ENCODE results near the gene CAP2.

Gene CAP2, protein sequence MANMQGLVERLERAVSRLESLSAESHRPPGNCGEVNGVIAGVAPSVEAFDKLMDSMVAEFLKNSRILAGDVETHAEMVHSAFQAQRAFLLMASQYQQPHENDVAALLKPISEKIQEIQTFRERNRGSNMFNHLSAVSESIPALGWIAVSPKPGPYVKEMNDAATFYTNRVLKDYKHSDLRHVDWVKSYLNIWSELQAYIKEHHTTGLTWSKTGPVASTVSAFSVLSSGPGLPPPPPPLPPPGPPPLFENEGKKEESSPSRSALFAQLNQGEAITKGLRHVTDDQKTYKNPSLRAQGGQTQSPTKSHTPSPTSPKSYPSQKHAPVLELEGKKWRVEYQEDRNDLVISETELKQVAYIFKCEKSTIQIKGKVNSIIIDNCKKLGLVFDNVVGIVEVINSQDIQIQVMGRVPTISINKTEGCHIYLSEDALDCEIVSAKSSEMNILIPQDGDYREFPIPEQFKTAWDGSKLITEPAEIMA

GRCh38 chr6:17392978-17393891 is at the start of gene CAP2:
TSS of gene CAP2 (plus strand) at chr6:17393595. CDS start at chr6:17421556, 27,961 bp downstream.
- no peak for DNase-seq

DNA sequence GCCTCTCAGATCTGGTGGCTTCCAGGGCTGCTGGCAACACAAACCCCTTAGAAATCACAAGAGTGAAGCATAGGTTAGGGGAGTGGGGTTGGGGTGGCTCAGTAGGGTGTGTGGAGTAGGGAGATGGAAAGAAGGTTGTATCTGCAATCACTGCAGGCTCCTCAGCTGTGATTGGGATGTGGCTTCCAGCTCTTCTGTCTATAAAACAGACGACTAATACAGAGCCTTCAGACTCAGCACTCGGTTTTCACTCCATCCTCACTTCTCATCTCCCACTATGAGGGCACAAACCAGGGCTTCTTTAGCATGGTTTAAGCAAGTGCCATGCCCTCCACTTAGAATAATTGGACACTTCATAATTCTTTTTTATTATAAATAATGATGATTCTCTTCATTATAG is 46.4 kb upstream of the CAP2 start:
- no peak for DNase-seq

DNA sequence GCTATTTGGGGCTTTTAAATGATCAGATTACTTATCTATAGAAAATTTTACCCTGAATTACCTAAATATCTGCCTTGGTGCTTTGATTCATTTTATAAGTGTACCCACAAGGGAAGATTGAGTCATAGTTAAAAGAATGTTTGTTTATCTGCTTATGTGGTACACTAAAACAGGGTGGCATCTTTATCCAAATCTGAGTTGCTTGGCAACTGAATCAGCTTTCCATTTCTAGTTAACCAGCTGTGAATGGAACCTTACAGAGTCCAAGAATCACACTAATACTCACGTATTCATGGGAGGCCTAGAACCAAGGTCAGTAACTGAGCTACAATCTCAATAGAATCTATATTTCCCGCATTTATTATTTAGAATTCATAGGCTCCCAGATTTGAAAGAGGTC is 44.0 kb upstream of the CAP2 start:
- DNase-seq = no peak

GRCh38 chr6:17352302-17352701 is 41.1 kb upstream of the CAP2 start:
- DNase-seq = no peak

DNA sequence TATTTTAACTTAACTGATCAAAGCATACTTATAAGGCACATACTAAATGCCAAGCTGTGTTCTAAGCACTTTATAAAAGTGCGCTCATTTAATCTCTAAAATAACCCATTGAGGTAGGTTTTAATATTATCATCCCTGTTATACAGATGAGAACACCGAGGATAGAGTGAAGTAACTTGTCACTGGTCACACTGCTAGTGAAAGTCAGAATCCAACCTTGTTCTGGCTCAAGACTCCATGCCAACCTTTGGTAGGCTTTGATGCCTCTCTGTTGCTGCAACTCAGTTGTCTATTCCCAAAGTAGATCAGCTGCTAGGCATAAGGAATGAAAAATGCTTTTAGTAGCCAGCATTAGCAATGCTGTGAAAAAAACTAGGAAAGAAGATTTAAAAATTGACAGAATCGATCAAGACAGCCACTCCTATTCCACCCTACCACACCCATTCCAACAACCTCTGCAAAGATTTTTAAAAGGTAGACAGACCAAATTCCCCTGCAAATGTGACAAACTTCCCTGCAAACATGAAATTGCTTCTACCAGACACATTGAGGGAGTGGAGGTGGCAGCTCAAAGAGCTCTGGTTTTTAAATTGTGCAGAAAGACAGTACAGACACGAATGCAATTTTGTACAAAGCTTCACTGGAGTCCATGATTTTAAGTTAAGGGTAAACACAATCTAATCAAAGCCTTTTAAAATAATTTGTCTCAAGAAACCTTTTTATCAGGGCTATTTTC is 39.8 kb upstream of the CAP2 start:
- DNase-seq = no peak

DNA sequence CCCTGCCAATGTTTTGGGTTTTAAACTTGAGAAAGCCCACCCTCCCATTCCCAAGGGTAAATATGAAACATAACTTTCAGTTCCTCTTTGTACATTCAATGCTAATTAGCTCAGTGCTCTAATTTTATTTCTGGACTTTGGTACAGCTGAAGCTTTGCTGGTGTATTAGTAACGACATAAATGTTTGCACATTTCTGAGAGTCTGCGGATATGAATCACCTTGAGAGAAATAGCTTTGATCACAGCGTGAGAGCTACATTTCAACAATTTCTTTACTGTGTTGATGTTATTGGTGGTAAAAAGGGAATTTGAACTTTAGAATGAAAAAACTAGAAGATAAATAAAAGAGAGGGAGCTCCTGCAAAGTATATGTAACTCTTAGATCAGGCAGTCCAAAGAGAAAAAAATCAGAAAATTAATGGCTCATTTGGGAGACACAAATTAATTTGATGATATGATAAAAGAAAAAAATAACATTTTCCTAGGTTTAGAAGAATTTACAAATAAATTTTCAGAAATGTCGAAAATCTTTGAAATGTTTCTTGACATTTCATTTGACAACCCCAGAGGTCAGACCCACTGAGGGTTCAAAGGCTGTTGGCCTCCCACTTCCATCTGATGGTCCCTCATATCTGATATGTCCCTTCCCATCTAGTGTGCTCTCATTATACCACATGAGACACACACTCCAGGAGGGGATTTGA is 38.5 kb upstream of the CAP2 start:
- no peak for DNase-seq

DNA sequence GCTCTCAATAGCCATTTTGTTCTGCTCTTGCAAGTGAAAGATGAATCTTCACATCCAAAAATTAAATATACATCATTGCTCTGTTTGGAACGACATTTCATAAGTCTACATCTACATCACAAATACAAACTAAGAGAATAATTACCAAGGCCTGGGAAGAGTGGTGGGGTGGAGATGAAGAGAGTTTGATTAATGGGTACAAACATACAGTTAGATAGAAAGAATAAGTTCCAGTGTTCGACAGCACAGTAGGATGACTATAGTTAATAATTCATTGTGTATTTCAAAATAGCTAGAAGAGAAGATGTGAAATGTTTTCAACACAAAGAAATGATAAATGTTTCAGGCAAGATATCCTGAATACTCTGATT is 38.0 kb upstream of the CAP2 start:
- no peak for DNase-seq

DNA sequence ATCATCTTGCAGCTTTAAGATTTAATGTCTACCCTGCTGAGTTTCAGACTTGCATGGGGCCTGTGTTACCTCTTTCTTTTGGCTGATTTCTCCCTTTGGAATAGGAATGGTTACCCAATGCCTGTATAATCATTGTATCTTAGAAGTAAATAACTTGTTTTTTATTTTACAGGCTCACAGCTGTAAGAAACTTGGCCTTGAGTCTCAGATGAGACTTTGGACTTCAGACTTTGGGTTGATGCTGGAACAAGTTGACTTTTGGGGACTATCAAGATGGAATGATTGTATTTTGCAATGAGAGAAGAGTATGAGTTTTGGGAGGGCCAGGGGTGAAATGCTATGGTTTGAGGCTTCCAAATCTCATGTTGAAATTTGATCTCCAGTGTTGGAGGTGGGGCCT is 34.9 kb upstream of the CAP2 start:
- no peak for DNase-seq

- DNase-seq = no peak
Observed at GRCh38 chr6:17360564-17360963, 32.8 kb upstream of the CAP2 start.

DNA sequence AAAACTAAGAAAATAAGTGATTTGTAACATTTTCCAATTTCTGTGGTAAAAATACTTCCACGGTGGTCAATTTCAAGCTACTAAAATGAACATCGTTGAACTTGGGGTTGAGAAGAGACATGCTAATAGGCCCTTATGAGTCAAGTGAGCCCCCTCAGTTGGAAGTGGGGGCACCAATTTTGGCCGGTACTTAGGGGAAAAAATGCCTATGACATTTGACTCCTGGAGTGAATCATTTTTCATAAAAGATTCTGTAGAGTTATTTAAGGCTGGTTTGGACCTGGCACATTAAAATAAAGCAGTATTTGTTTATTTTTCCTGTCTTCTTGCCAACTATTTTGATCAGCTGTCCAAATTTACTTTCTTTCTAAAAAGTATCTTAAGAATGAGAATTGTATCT is 32.4 kb upstream of the CAP2 start:
- DNase-seq = no peak

DNA sequence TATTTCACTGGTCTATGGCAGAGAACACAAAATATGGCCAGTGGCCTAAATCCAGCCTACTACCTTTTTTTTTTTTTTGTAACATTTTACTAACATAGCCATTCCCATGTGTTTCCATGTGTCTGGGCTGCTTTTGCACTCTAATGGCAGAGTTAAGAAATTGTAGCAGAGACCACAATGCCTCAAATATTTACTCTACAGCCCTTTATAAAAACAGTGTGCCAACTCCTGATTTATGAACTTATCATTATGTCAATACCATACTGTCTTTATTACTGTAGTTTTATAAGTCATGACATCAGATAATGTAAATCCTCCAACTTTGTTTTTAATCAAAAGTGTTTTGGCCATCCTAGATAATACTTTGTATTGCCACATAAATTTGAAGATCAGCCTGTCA is 27.4 kb upstream of the CAP2 start:
- no peak for DNase-seq

GRCh38 chr6:17367868-17368267 is 25.5 kb upstream of the CAP2 start:
- no peak for DNase-seq

DNA sequence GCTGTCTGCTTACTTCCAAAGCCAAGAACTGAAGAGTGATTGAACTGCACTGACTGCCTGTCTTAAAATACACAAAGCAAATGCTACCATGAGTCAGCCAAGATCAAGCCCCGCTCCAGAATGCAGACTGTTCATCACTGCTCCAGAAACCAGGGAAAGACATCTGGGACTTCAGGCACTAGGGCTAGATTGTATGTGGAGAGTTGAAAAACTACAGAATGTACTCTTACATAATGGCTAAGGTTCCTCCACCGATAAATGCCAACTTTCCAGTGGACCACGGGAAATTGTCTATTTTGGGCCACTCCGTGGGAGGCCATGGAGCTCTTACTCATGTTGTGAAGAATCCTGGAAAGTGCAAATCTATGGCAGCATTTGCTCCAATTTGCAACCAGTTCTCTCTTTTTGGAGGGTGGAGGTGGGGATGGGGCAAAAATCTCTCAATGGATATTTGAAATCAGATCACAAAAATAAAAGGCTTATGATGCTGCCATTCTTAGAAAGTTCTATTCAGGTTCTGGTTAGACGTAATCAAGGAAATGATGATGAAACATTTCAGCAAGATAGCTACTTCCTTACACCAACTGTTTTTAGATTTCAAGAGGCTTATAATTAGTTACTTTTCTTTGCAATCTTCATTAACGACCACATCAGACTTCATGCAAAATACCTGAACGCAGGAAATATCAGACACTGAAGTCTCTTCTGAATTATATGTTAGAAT is 11.8 kb upstream of the CAP2 start:
- no peak for DNase-seq

DNA sequence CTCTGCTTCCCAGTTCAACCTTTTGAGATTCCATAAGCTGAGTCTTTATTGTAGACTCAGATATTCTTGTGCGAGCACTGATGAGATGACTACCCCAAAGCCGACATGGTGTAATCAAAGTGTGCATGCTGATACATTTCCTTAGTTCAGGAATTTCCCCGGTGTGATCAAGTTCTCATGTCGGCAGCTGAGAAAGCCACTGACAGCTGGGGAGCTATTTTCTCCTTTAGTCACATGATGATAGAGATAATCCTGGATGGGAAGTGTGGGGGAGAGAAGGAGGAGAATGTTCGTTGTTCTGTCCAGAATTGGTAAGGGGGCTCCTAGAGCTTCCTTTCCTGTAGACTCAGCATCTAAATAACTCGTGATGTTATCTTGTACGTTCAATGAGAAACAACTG is 7.7 kb upstream of the CAP2 start:
- DNase-seq = no peak

DNA sequence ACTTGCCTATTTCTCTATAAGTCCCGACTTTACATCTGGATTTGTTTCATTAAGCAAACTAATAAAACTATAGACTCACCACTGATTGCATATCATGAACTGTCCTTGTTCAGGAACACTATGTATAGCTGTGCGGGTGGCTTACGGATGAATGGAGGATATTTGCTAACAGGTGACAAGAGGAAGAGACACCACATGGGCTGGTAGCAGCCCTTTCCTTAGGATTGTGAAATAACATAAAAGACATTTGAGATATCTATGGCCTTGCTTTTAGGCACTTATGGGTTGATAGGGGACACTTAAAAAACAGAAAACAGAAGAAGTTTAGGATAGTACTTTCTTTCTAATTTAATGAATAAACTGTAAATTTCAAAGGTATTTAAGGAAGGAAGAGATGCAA is 5.0 kb upstream of the CAP2 start:
- DNase-seq = no peak

- DNase-seq = no peak
Observed at GRCh38 chr6:17389274-17389847, 4.0 kb upstream of the CAP2 start.

GRCh38 chr6:17390276-17390675 is 3.1 kb upstream of the CAP2 start:
- DNase-seq = no peak

DNA sequence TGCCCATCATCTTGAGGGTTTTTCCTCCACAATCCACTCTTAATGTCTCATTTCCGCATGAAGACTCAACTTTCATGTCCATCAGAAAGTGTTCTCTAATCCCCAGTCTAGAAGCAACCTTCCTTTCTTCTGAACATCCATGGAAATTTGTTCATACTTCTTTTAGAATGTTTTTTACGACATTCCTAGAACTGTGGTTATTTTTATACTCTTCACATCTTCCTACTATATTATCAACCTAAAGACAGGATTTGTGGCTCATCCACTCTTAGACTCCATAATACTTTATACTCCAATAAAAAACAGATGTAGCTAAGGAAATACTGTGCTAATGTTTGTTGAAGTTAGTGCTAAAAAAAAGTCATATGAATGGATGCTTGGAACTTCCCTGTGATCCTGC is 1.4 kb upstream of the CAP2 start:
- DNase-seq = no peak

- no peak for DNase-seq
Observed at GRCh38 chr6:17393892-17394631, 667 bp downstream of the CAP2 start.

- DNase-seq = no peak
Observed at GRCh38 chr6:17395112-17395511, 1.7 kb downstream of the CAP2 start.

GRCh38 chr6:17396256-17396655 is 2.9 kb downstream of the CAP2 start:
- no peak for DNase-seq
